ENCODE results near the gene SMOC2.

DNA sequence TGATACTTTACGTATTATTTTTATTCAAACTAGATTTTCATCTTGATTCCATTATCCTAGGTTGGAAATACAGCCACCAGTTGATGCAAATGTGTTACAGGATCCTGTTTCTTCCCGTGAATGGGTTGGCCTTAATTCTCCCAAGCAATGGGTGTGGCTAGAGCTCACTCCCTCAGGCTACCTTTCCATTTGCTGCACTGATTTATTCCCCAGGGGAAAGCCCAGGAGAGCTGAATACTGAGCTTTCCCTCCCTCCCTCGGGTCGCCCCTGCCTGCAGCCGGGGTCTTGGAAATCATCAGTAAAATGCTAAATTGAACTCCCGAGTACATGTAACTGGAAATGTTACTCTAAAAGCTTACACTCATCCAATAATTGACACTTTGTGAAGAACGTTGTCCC, 9.9 kb downstream of the SMOC2 start:
- TF ChIP-seq, protein P1, sequence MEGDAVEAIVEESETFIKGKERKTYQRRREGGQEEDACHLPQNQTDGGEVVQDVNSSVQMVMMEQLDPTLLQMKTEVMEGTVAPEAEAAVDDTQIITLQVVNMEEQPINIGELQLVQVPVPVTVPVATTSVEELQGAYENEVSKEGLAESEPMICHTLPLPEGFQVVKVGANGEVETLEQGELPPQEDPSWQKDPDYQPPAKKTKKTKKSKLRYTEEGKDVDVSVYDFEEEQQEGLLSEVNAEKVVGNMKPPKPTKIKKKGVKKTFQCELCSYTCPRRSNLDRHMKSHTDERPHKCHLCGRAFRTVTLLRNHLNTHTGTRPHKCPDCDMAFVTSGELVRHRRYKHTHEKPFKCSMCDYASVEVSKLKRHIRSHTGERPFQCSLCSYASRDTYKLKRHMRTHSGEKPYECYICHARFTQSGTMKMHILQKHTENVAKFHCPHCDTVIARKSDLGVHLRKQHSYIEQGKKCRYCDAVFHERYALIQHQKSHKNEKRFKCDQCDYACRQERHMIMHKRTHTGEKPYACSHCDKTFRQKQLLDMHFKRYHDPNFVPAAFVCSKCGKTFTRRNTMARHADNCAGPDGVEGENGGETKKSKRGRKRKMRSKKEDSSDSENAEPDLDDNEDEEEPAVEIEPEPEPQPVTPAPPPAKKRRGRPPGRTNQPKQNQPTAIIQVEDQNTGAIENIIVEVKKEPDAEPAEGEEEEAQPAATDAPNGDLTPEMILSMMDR (IDR thresholded peaks at IDR 0.05): no peak
- no peak for TF ChIP-seq POLR2A (IDR thresholded peaks at IDR 0.05; ENCODE audit: low read depth)
